HEK293 (cell line): Measurements from ENCODE around the gene ASCC1.

Experiments
- CTCF ChIA-PET: fragments of 350-600 bp; formaldehyde crosslinking; extraction: SDS; loops from one replicate; lab custom pipeline; 2021; ENCODE audit warnings: antibody characterized with exemption; lab: Yijun Ruan, JAX
- POLR2A ChIA-PET: fragments of 300-600 bp; formaldehyde crosslinking; extraction: SDS; loops from one replicate; lab custom pipeline; 2020; ENCODE audit warnings: antibody characterized with exemption, inconsistent platforms; lab: Yijun Ruan, JAX
- H3K27ac ChIP-seq: fragments of 200-500 bp; sonication (Bioruptor generic); 2 replicates; pipeline ENCODE4 v1.5.1; 2014; ENCODE audit warnings: low read depth, low read length, control low read depth, inconsistent platforms; ENCODE audit errors: extremely low read depth
- H3K36me3 ChIP-seq, 2 experiments: fragments of 200-500 bp in 1 of 2; sonication (Bioruptor generic) in 1 of 2; 1 replicate in 1 of 2; 2 replicates in 1 of 2; pipeline ENCODE4 v1.5.1; 2014 to 2017; ENCODE audit warnings: inconsistent platforms in 2 of 2, low read length in 2 of 2; ENCODE audit not compliant: control insufficient read depth in 2 of 2, insufficient read depth in 1 of 2
- H3K4me1 ChIP-seq: fragments of 200-500 bp; sonication (Bioruptor generic); 2 replicates; pipeline ENCODE4 v1.5.1; 2014; ENCODE audit warnings: mild to moderate bottlenecking, low read length, inconsistent platforms; ENCODE audit not compliant: control insufficient read depth, insufficient read depth
- H3K4me3 ChIP-seq: 2 replicates; pipeline ENCODE4 v1.5.1; 2011; ENCODE audit warnings: low read depth, mild to moderate bottlenecking, control low read depth, low read length, moderate library complexity
- H3K9me3 ChIP-seq: fragments of 200-500 bp; sonication (Bioruptor generic); 2 replicates; pipeline ENCODE4 v1.5.1; 2014; ENCODE audit warnings: low read depth, low read length, inconsistent platforms; ENCODE audit not compliant: control insufficient read depth, insufficient read depth
- ATF2 ChIP-seq: fragments of 450-650 bp; formaldehyde crosslinking; IDR thresholded peaks from 2 replicates; pipeline ENCODE4 v1.5.1; 2016; ENCODE audit warnings: missing biosample characterization, missing genetic modification characterization, low read depth
- HOXD13 ChIP-seq: sonication (generic); formaldehyde crosslinking; IDR thresholded peaks from 2 replicates; pipeline ENCODE4 v1.8.0; 2022; ENCODE audit warnings: missing genetic modification reagents, borderline replicate concordance
- TRIM28 ChIP-seq: IDR thresholded peaks from 2 replicates; pipeline ENCODE4 v1.6.1; 2011; ENCODE audit warnings: low read length, control low read depth, borderline replicate concordance
- ZEB2 ChIP-seq: fragments of 450-650 bp; formaldehyde crosslinking; IDR thresholded peaks from 2 replicates; pipeline ENCODE4 v1.5.1; 2016; ENCODE audit warnings: missing biosample characterization, missing genetic modification characterization
- ZNF140 ChIP-seq: fragments of 450-650 bp; formaldehyde crosslinking; IDR thresholded peaks from 2 replicates; pipeline ENCODE4 v1.5.1; 2016; ENCODE audit warnings: missing biosample characterization, missing genetic modification characterization
- ZNF335 ChIP-seq: fragments of 450-650 bp; formaldehyde crosslinking; conservative IDR thresholded peaks from 2 replicates; pipeline ENCODE4 v1.5.1; 2016; ENCODE audit warnings: missing biosample characterization, missing genetic modification characterization
- ZNF362 ChIP-seq: fragments of 450-650 bp; formaldehyde crosslinking; IDR thresholded peaks from 2 replicates; pipeline ENCODE4 v1.5.1; 2016; ENCODE audit warnings: missing biosample characterization, missing genetic modification characterization
- ZNF426 ChIP-seq: fragments of 450-650 bp; formaldehyde crosslinking; IDR thresholded peaks from 2 replicates; pipeline ENCODE4 v1.5.1; 2017; ENCODE audit warnings: missing biosample characterization, missing genetic modification characterization, mild to moderate bottlenecking, inconsistent platforms, moderate library complexity
- ZNF518A ChIP-seq: fragments of 450-650 bp; formaldehyde crosslinking; conservative IDR thresholded peaks from 2 replicates; pipeline ENCODE4 v1.5.1; 2016; ENCODE audit warnings: low read depth, missing biosample characterization, missing genetic modification characterization
- ZNF843 ChIP-seq: fragments of 450-650 bp; formaldehyde crosslinking; IDR thresholded peaks from 2 replicates; pipeline ENCODE4 v1.5.1; 2016; ENCODE audit warnings: missing biosample characterization, missing genetic modification characterization
- TF ChIP-seq, protein P1 (sequence below): fragments of 450-650 bp; formaldehyde crosslinking; IDR thresholded peaks from 2 replicates; pipeline ENCODE4 v1.5.1; 2016; ENCODE audit warnings: missing biosample characterization, missing genetic modification characterization
- TF ChIP-seq, protein P2 (sequence below): fragments of 450-650 bp; formaldehyde crosslinking; IDR thresholded peaks from 2 replicates; pipeline ENCODE4; 2016; ENCODE audit warnings: missing biosample characterization, missing genetic modification characterization

The ASCC1 gene

DNA sequence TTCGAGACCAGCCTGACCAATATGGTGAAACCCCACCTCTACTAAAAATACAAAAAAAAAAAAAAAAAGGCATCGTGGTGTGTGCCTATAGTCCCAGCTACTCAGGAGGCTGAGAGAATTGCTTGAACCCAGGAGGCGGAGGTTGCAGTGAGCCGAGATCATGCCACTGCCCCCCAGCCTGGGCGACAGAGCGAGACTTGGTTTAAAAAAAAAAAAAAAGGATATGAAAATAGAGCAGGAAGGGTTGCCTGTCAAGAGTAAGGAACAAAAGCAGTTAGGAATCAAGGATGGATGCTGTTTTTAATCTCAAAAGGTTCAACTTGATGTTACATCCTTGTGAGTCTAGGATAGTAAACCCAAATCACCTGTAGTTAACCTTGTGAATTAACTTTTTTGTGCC lies 11.8 kb upstream of the ASCC1 start:
- ChIA-PET POLR2A (interaction anchor here (0.6 to 1.9 kb wide), 2 partner anchors 46 to 62 kb away, joined by 4 to 18 read pairs; partner anchors contain the start of gene DDIT4), CTCF (no interaction called here)
- peak overlapping the region; percentile 48 for H3K27ac ChIP-seq
- peaks cover 26% of the 10 kb centered on the region for H3K4me1 ChIP-seq
- H3K9me3 ChIP-seq: no peaks in the 10 kb centered on the region
- no peak for TF ChIP-seq ZNF518A (tag by site-specific recombination)
- TF ChIP-seq ATF2: no peak
- peak; percentile 35; the same call in 1 of the 2 replicates for TF ChIP-seq ZNF362 (tag by site-specific recombination)
- TF ChIP-seq, protein P1, sequence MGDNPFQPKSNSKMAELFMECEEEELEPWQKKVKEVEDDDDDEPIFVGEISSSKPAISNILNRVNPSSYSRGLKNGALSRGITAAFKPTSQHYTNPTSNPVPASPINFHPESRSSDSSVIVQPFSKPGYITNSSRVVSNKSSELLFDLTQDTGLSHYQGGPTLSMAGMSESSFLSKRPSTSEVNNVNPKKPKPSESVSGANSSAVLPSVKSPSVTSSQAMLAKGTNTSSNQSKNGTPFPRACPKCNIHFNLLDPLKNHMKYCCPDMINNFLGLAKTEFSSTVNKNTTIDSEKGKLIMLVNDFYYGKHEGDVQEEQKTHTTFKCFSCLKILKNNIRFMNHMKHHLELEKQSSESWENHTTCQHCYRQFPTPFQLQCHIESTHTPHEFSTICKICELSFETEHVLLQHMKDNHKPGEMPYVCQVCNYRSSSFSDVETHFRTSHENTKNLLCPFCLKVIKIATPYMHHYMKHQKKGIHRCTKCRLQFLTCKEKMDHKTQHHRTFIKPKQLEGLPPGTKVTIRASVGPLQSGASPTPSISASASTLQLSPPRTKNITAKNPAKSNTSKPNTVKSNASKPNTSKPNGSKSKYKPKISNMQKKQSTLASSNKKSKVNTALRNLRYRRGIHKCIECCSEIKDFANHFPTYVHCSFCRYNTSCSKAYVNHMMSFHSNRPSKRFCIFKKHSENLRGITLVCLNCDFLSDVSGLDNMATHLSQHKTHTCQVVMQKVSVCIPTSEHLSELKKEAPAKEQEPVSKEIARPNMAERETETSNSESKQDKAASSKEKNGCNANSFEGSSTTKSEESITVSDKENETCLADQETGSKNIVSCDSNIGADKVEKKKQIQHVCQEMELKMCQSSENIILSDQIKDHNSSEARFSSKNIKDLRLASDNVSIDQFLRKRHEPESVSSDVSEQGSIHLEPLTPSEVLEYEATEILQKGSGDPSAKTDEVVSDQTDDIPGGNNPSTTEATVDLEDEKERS (tag by site-specific recombination): no peak
- TF ChIP-seq TRIM28: no peak
- TF ChIP-seq, protein P2, sequence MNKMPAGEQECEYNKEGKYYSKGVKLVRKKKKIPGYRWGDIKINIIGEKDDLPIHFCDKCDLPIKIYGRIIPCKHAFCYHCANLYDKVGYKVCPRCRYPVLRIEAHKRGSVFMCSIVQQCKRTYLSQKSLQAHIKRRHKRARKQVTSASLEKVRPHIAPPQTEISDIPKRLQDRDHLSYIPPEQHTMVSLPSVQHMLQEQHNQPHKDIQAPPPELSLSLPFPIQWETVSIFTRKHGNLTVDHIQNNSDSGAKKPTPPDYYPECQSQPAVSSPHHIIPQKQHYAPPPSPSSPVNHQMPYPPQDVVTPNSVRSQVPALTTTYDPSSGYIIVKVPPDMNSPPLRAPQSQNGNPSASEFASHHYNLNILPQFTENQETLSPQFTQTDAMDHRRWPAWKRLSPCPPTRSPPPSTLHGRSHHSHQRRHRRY: no peak
- no peak for TF ChIP-seq ZNF426
- TF ChIP-seq ZNF335: peak; percentile 30; the same call in 1 of the 2 replicates
- no peak for TF ChIP-seq ZNF843 (tag by site-specific recombination)
- TF ChIP-seq HOXD13: no peak
- TF ChIP-seq ZNF140 (tag by site-specific recombination): no peak
- TF ChIP-seq ZEB2 (tag by site-specific recombination): no peak
- H3K36me3 ChIP-seq: peaks cover 15 to 18% of the 10 kb centered on the region in 2 experiments
- no peak overlapping the region for H3K4me3 ChIP-seq
